Cardiac ventricle fibroblast (primary cell): ENCODE data around the gene NDUFB5. TPM values are rescaled to one million over a fixed set of nuclear protein-coding genes. Genes with fewer than 3 reads are reported as not detected.

Source experiments
- total RNA-seq: library from RNA; depleted of rRNA; stranded (reverse); fragments of >200 nt; gene quantifications from 2 replicates; pipeline ENCODE4 v1.2.3, GENCODE V29; 2015

The NDUFB5 gene
- 104 and 111 TPM in 2 replicates for total RNA-seq

DNA sequence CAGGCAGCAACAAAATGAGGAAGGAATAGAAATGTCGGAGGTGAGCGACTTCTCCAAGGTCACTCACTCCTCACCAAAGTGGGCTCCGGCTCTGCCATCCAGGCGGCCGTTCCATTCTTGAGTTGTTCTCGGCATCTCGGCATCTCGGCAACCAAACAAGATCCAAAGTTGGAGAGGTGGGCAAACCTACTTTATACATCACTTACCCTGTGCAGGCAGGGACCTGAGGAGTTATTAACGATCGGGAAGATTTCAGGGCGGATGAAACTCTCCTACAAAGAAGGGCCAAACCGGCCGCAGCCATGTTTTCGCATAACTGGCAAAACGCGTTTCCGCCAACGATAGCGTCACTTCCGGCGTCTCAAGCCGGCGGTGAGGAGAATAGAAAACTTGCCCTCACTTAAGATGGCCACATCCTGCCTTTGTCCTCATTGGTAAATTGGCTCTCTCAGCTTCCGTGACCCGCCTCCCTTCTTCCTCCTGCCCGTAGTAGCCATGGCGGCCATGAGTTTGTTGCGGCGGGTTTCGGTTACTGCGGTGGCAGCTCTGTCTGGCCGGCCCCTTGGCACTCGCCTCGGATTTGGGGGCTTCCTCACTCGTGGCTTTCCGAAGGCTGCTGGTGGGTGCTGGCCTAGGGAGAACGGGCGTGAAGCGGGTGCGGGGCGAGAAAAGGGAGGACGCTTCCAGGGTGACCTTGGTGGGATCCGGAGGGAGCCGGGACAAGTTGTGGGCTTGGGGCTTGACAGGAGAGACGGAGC lies at the start of gene NDUFB5, which contains the start of gene MRPL47:
Gene NDUFB5 (plus strand): TSS at position 474 of the 758 bp plus-strand sequence. CDS start 22 bp downstream, at position 496.
Gene MRPL47 (minus strand): TSS at position 318 of the 758 bp plus-strand sequence. CDS start 14 bp downstream, at position 304.

GRCh38 chr3:179562591-179563270 lies 41.9 kb upstream of the NDUFB5 start, which contains the start of gene ACTL6A:
ACTL6A (plus strand) TSS chr3:179562926; CDS start chr3:179563093, 167 bp downstream.

DNA sequence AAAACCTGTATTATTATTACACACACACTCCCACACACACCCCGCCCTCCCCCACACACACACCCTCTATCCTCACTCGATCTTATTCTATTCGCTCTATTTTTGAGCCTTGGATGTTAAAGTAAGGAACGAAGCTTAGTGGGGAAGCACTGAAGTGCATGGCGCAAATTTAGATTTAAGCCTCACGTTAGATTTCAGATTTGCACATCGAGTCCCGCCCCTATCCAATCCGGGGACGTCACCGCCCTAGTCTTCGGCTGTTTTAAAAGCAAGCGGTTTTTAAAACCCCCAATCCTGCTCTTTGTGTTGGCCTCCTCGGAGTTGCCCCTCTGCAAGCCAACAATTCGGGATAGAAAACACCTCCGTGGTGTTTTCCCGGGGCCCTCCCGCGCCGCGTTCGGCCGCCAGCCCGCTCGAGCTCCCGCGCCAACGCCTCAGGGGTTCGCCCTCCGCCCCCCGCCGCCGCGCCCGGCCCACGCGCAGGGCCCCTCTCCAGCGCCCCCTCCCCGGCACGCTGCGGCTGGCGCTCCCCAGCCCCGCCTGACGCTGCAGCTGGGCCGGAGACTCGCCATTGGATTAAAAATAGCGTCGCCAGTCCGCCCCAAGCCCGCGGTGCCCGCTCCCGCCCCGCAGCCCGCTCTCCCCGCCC lies 48.0 kb downstream of the NDUFB5 start, which contains the start of gene USP13:
Gene USP13 (plus strand): TSS at position 594 of the 649 bp plus-strand sequence. CDS start 186 bp downstream, outside the sequence.

Other genes starting within 250 kb of the NDUFB5 start
- gene GNB4, start 153.3 kb upstream of the NDUFB5 start, total RNA-seq, result 21.3 and 22.3 TPM in 2 replicates
- 34.9 and 39.3 TPM in 2 replicates for gene ACTL6A, start 41.9 kb upstream of the NDUFB5 start, total RNA-seq
- gene MRPL47, start 156 bp upstream of the NDUFB5 start, total RNA-seq, result 20.2 and 20.7 TPM in 2 replicates
- gene USP13, start 48.2 kb downstream of the NDUFB5 start, total RNA-seq, result 7.6 and 10.0 TPM in 2 replicates